Hematopoietic multipotent progenitor cell treated with erythropoietin and hydrocortisone succinate and interleukin-3 and kit ligand, for 4 days (in vitro differentiated cells): ENCODE measurements around the gene IPO5.

Experiments
- DNase-seq: peaks from one replicate; pipeline ENCODE4 v3.0.0-alpha.2; 2015

The IPO5 gene

DNA sequence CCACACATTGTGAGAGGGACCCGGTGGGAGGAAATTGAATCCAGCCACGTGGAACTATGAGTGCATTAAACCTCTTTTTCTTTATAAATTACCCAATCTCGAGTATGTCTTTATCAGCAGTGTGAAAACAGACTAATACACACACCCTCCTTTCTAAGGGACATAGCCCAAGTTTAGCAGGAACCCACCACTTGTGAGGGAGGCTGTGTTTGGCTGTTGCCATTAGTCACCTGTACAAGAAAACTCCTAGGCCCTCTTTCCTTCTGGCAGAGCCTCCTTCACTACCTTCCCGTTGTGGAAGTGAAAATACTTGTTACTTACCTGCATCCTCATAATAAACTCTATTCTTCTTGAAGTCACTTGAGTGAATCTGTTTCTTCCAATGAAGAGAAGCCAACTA, 113.2 kb downstream of the IPO5 start:
- no peak for DNase-seq

DNA sequence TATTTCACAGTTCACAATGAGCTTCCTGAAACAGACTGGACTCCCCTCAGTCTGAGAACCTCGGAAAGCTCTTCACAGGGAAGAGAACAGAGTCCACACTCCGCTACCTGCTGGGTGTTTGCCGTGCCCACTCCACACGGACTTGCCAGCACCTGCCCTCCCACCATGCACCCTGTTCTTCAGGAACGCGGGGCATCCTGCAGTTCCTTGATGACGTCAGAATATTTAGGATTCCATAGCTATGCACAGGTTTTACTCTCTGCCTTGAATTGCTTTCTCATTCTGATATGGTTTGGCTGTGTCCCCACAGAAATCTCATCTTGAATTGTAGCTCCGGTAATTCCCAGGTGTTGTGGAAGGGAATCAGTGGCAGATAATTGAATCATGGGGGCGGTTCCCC, 115.0 kb downstream of the IPO5 start:
- no peak for DNase-seq

- no peak for DNase-seq
These were observed 116.5 kb downstream of the IPO5 start for GRCh38 chr13:98069985-98070384.

DNA sequence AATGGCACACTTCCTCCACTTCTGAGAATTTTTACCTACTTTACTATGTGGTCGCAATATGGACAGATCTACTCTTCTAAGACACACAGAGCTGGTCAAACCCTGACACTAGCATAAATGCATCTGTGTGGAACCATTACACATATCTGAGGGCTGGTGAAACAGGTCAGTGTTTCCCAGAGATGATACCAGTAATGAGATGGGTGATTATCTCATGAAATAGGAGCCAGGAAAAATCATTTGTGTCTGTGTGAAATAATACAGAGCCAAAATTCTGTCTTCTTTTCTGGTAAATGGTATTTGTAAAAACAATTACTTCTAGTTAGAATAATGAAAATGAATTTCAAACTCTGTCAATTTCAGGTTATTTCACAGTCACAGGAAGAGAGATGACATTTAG, 117.8 kb downstream of the IPO5 start:
- DNase-seq: no peak

- no peak for DNase-seq
These were observed 119.0 kb downstream of the IPO5 start for GRCh38 chr13:98072476-98072875.
